NCI-H128 (cell line): Measurements from ENCODE around the gene PAN2.
"Not testable (repeated sequence)": the region's sequence is repeated elsewhere in the genome, so short reads cannot be mapped to it uniquely, and the experiment has no call there.

Experiments
- DNase-seq: peaks from one replicate; lab custom pipeline; 2025; ENCODE audit not compliant: unreplicated experiment; lab: John Stamatoyannopoulos, UW

The PAN2 gene

DNA sequence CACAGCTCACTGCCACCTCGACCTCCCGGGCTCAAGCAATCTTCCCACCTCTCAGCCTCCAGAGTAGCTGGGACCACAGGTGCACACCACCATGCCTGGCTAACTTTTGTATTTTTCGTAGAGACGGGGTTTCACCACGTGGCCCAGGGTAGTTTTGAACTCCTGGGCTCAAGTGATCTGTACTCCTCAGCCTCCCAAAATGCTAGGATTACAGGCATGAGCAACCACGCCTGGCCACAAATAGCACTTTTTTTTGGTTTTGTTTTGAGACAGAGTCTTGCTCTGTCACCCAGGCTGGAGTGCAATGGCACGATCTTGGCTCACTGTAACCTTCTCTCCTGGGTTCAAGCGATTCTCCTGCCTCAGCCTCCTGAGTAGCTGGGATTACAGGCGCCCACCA lies 13.5 kb upstream of the PAN2 start:
- not testable (repeated sequence) for DNase-seq

DNA sequence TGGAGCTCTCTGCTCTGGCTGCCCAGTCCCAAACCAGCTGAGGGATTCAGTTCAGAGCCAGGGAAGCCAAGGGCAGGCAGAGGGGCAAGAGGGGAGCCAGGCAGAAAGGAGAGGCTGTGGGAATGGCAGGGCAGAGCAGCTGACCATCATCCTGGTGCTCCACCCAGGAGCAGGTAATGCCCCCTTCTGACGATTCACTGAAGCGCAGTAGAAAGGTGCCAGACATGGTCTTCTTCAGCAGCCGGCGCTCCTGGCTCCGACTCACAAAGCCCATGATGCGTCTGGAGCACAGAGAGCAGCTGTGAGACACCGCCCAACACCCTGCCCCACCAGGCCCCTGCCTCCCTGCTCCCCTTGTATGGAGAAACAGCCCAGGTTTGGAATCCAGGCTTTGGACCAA lies 12.9 kb upstream of the PAN2 start:
- no peak for DNase-seq

DNA sequence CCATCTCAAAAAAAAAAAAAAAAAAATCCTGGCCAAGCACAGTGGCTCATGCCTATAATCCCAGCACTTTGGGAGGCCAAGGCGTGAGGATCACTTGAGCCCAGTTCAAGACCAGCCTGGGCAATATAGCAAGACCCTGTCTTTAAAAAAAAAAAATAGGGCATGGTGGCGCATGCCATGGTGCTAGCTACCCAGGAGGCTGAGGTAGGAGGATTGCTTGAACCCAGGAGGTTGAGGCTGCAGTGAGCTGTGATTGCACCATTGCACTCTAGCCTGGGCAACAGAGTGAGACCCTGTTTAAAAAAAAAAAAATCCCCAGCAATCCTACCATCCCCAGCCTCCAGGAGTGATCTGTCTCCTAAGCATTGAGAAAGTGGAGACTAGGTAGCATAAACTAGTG lies 8.5 kb upstream of the PAN2 start:
- DNase-seq: not testable (repeated sequence)

DNA sequence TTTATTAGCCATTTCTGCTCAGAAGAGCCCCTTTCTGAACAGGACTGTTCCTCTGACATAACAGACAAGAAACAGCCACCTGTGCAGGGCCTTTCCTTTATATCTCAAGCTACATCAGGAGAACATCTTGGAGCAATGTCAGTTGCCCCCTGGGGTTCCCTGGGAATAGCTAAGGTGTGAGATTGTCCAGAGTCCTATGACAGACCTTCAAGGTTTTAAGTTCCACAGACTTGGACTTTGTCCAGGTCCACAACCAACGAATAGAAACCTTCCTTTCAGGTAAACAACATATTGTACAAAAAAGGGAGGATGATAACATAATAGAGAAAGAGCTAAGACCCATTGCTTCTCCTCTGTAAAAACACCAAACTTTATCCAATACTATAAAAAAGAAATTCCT lies 7.8 kb upstream of the PAN2 start:
- no peak for DNase-seq

DNA sequence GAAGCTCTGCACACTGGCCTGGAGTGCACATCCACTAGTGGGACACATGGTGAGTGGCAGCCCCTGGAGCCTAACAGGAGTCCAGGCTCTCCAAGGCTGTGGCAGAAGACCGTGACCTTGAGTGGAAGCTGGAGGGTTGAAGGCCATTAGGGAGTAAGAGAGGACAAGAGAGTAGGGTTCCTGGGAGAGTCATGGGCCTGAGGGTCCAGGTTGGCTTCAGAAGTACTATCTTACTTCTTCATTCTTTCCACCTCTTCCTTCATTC lies 5.3 kb upstream of the PAN2 start:
- DNase-seq: no peak

DNA sequence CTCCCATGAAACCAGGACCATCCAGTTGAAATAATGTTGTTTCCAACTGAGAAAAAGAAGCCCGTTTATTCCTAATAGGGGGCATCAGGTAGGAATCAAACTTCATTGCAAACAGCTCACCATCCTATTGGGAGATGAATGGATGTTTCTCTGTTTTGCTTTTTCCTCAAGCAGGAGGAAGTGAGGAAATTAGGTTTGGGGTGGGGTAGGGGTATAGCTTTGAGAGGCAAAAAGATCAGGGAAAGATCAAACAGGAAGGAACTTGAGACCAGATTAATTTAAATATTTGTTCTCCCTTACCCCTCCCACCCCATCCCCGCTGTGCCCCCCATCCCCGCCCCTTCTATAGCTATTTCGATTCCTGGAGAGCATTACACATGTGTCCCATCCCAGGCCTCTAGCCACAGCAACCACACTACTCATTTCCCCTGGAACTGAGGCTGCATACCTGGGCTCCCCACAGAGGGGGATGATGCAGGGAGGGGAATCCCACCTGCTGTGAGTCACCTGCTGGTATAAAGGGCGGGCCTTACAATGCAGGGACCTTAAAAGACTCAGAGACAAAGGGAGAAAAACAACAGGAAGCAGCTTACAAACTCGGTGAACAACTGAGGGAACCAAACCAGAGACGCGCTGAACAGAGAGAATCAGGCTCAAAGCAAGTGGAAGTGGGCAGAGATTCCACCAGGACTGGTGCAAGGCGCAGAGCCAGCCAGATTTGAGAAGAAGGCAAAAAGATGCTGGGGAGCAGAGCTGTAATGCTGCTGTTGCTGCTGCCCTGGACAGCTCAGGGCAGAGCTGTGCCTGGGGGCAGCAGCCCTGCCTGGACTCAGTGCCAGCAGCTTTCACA lies 4.7 kb upstream of the PAN2 start, which contains the start of gene IL23A:
Gene IL23A, plus strand, starts transcription at position 577 of the 850 bp plus-strand sequence. Its CDS starts 161 bp downstream, at position 738.
- no peak for DNase-seq

DNA sequence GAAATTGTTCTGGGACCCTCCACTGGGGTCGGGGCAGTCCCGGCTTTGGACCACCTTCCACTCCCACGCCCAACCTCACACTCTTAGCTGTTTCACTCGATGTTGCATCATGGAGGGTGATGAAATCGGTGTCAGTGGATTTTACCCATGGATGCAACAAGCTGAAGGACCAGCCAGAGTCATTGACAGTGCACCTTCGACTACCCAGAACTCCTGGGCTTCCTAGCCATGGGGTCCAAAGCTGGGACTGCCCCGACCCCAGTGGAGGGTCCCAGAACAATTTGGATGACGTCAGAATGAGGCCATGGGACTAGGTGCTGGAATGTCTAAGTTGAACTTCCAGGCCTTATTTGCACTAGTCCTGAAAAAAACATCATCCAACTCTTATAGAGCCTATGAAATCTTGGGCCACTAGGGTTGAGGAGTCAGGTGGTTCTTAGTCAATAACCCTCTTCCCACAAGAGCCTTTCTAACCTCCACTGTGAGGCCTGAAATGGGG lies 4.0 kb upstream of the PAN2 start:
- no peak for DNase-seq

DNA sequence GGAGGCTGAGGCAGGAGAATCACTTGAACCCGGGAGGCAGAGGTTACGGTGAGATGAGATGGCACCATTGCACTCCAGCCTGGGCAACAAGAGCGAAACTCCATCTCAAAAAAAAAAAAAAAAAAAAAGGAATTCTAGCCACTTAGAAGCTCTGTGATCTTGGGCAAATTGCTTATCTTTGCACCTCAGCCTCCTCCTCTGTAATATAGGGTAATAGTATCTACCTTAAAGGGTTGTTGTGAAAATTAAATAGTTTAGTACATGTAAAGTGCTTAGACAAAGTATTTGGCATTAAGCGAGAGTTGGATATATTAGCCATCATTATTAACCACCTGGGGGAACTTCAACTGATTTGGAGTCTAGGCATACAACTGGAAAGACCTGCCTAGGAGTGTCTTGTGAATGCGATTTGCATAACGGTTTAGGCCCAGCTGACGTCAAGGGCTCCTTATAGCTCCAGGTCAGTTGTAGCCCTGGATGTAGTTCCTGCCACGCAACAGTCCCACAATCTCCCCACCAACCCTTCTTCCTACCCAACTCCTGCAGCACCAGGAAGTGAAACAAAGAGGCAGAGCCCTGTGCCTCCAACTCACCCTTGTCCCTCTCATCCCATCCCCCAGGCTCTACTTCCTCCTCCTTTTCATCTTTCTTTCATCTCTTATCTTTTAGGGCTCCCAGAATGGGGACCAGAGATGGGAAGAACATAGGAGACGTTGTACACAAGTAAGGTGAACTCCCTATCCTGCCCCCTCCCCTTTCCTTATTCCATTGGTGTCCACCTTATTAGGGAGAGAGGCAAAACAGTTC lies 2.8 kb upstream of the PAN2 start:
- DNase-seq: no peak

DNA sequence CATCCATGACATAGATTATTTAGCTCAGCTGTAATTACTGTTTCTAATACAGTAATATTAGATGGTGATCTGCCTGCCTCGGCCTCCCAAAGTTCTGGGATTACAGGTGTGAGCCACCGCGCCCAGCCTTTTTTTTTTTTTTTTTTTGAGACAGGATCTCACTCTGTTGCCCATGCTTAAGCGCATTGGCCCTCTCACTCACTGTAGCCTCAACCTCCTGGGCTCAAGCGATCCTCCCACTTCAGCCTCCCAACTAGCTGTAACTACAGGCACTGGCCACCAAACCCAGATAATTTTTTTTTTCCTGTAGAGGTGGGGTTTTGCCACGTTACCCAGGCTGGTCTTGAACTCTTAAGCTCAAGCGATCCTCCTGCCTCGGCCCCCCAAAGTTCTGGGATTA lies 1.7 kb upstream of the PAN2 start:
- DNase-seq: not testable (repeated sequence)

DNA sequence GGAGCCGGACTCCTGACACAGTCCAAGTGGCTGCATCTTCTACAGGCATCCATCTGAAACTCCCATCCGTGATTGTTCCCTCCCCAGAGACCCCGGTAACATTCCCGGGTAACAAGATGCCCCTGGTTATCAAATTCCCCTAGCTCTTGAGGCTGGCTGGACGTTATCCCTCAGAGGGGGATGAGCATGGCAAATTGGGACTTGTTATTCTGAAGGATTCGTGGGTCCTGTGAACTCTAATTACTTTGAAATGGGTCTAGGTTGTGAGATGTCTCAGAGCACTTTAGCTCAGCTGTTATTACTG lies 642 bp upstream of the PAN2 start:
- no peak for DNase-seq

DNA sequence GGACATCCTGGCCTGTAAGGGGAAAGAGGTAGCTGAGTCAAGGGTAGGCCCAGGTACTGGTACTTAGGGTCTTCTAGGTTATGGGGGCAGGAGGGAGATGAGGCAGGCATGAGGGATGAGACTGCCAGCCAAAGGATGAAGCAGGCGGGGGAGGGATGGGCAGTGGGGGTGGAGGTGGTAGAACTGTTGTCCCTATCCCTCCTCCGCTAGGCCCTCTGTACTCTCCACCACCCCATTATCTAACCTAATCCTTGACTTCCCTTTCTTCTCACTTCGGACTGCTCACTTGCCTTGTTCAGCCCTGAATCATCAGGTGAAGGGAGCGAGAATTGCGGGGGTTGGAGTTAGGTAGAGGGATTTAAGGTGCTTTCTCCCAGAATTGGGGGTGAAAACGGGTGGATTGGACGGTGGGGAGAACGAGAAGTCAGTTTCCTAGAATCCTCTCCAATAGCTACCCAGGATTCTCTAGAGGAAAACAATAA lies 562 bp downstream of the PAN2 start:
- no peak for DNase-seq

DNA sequence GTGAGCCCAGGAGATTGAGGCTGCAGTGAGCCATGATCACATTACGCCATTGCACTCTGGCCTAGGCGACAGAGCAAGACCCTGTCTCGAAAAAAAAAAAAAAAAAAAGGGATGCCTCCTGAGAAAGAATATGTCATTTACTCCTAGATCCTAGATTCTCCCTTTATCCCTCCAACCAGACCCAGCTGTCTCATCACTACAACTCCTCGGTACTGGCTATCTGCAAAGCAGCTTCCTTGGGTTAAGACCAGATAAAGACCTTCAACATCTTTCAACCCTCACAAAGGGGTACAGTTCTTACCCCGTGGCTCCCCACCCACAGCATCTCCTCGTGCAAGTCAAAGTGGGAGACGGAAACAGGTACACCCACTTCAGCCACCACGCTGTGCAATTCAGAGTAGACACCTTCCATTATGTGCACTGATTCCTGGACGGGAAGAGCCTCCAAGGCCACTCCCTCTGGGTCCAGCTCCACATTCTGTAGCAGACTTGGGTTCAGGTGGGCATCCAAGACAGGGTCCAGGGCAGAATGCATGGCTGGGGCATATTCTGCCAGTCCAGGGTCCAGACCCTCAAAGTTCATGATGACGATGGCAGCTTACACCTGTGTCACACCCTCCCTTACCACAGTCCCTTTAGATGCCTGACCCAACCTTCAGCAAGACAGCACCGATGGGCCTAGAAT lies 1.1 kb downstream of the PAN2 start:
- DNase-seq: no peak

DNA sequence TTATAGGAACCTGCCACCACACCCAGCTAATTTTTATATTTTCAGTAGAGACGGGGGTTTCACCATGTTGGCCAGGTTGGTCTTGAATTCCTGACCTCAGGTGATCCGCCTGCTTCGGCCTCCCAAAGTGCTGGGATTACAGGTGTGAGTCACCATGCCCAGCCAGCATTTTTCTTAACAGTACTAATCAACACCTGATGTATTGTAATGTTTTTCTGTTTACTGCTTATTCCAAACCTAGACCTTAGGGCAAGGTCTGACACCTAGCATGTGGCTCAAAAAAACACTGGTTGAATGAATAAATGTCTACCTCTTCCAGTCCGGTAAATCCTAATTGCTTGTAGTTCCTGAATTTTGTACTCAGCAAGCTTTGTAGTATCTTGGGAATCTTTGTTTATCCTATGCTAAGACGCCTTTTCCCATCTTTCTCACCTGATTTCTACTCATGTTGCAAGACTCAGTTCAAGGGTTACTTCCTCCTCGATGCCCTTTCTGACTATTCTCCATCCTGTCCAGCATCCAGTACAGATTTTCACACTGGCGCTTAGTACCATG lies 2.8 kb downstream of the PAN2 start:
- DNase-seq: no peak

DNA sequence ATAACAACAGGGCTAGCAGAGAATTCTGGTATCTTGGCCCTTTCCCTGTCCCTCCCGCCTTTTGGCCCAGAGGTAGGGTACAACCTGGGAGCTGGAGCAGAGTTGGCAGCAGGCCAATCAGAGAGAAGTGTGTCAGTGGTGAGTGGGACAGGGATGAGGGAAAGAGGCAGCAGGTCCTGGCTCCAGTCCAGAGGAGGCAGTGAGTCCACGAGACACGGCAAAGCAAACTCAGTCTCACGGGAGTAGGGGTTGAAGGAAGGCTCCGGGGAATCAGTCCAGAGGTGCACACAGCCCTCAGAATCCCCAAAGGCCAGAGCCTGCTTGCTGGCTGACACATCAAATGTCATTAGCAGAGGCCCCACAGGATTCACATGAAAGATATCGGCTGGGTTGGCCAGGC lies 7.3 kb downstream of the PAN2 start:
- no peak for DNase-seq

DNA sequence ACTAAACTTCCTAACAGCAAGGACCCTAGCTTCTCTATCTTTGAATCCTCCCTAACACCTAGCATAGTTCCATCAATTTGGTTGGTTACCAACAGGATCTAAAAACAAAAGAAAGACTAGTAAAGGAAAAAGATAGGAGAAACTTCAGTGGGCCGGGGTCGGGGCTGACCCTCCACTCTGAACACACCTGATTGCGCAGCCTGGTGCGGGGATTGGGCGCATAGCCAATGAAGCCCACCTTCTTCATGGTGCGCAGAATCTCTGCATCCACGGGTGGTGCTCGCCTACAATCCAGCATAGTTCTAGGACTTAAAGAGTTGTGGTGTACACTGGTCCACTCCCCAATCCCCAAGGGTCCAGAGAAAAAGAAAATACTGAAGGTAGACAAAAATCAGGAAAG lies 7.7 kb downstream of the PAN2 start:
- DNase-seq: no peak

DNA sequence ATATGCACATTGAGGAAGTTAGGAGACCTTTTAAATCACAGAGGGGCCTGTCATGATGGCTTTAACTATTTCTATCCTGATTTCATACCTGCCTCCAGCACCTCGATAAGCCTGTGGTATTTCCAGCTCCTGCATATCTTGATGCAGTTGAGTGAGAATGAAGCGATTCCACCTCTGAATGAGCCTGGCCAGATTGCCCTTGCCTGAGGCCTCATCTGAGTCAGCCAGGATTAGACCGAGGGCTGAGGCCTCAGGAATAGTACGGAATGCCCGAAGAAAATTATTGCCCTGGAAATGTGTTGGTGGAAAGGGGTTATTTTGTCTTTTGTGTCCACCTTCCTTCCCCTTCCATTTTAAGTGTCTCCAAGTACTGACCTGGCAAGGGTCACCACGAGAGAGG lies 9.6 kb downstream of the PAN2 start:
- DNase-seq: no peak

DNA sequence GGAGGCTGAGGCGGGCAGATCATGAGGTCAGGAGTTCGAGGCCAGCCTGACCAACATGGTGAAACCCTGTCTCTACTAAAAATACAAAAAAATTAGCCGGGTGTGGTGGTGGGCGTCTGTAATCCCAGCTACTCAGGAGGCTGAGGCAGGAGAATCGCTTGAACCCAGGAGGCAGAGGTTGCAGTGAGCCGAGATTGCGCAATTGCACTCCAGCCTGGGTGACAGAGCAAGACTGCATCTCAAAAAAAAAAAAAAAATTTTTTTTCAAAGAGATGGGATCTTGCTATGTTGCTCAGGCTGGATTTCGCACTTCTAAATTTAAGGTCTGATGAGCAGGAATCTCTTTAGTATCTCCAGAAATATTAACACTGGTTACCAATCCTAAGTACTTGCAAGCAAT lies 12.2 kb downstream of the PAN2 start:
- not testable (repeated sequence) for DNase-seq

DNA sequence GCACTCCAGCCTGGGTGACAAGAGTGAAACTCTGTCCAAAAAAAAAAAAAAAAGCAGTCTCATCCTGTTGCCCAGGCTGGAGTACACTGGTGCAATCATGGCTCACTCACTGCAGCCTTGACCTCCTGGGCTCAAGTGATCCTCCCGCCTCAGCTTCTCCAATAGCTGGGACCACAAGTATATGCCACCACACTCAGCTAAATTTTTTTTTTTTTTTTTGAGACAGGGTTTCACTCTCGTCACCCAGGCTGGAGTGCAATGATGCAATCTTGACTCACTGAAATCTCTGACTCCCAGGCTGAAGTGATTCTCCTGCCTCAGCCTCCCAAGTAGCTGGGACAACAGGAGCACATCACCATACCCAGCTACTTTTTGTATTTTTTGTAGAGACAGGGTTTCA lies 12.8 kb downstream of the PAN2 start:
- DNase-seq: no peak

DNA sequence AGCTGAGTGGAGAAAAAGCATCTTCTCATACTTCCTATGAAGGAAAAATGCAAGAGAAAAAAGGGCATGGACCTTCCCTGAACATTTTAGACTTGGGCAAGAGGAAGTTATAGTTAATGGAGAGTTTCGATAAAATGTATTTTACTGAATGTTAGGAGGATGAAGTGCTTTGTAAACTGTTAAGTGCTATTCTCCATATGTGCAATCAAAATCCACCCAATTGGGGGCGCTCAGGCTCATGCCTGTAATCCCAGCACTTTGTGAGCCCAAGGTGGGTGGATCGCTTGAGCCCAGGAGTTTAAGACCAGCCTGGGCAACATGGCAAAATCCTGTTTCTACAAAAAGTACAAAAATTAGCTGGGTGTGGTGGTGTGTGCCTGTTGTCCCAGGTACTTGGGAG lies 16.1 kb downstream of the PAN2 start:
- DNase-seq: no peak

DNA sequence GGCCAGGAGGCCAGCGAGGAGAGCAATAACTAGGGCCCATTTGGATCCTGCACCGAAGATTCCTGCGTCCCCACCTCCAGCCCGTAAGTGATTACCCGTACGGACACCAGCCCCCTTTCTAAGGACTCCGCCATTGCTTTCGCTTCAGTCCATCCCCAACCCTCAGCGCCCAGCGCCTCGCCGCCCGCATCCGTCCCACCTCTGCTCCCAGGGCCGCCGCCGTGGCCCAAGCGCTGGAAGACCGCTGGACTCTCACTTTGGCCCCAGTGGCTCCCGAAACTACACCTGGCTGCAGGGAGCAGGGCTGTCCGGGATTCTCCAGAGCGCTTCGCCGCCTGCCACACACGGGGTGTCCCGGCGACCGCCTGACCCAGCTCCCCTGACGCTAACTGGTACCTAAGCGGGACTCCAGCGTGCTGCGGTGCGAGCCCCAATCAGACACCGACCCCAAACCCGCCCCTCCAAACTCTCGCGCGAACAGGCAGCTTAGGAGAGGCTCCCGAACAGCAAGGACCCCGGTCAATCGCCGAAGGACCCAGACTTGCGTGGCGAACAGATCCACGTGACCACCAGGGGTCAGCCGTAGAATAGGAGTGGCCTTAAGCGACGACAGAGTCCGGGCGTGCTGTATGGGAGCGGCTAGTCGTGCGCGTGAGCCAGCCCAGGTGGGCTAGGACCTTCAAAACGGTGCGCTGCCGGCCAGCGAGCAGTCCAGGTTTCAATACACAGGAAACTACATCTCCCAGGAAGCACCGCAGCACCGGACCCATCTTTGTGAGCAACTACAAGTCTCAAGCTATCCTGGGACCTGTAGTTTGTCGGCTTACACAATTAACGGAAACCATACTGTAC lies 18.0 kb downstream of the PAN2 start, which contains the start of gene CNPY2:
Gene CNPY2, minus strand, starts transcription at position 367 of the 852 bp plus-strand sequence. CDS start 771 bp downstream, outside the sequence.
- peak; percentile 95 for DNase-seq
